PC-3 (cell line): ENCODE measurements around the gene BCAS1. TPM values are rescaled to one million over a fixed set of nuclear protein-coding genes. Genes with fewer than 3 reads are reported as not detected.

ENCODE experiments used
- ATAC-seq: fragments of 200-7000 bp; cut with Tn5 transposase; 2 replicates; pipeline ENCODE4 v1.9.1; 2020; ENCODE audit warnings: mild to moderate bottlenecking, moderate library complexity
- BruUV-seq: library from RNA; stranded (reverse); fragments of 400-500 nt; replicated peaks from 2 replicates; lab custom pipeline; 2021; lab: Mats Ljungman, UMichigan
- CTCF ChIA-PET: fragments of 300-600 bp; sonication (Branson Sonifier 250); formaldehyde crosslinking; loops from one replicate; lab custom pipeline; 2022; ENCODE audit warnings: antibody characterized with exemption; lab: Charles Lee
- POLR2A ChIA-PET: fragments of 300-600 bp; sonication (Branson Sonifier 250); formaldehyde crosslinking; loops from one replicate; lab custom pipeline; 2022; ENCODE audit warnings: antibody characterized with exemption; ENCODE audit not compliant: unreplicated experiment; lab: Charles Lee
- DNase-seq: peaks from one replicate; pipeline ENCODE4 v3.0.0-alpha.2; 2015
- H2AFZ ChIP-seq: fragments of 300-600 bp; sonication (generic); 2 replicates; pipeline ENCODE4 v1.6.0; 2016; ENCODE audit warnings: antibody characterized with exemption, low read length
- H3F3A ChIP-seq: fragments of 300-600 bp; sonication (generic); one replicate; pipeline ENCODE4 v1.6.0; 2017; ENCODE audit warnings: antibody characterized with exemption, low read length, control low read depth, mild to moderate bottlenecking; ENCODE audit not compliant: unreplicated experiment
- H3K27ac ChIP-seq: fragments of 300-600 bp; sonication (generic); 2 replicates; pipeline ENCODE4 v1.5.1; 2016; ENCODE audit warnings: mild to moderate bottlenecking, low read length
- H3K27me3 ChIP-seq: fragments of 300-600 bp; sonication (generic); 2 replicates; pipeline ENCODE4 v1.6.1; 2016; ENCODE audit warnings: low read length, mixed read lengths
- H3K36me3 ChIP-seq: fragments of 300-600 bp; sonication (generic); 2 replicates; pipeline ENCODE4 v1.6.1; 2016; ENCODE audit warnings: low read depth, mixed run types, low read length, mixed read lengths
- H3K4me1 ChIP-seq: fragments of 300-600 bp; sonication (generic); 2 replicates; pipeline ENCODE4 v1.5.1; 2016; ENCODE audit warnings: low read length; ENCODE audit not compliant: insufficient read depth
- H3K4me2 ChIP-seq: fragments of 300-600 bp; sonication (generic); 2 replicates; pipeline ENCODE4 v1.6.0; 2016; ENCODE audit warnings: low read length
- H3K4me3 ChIP-seq: fragments of 300-600 bp; sonication (generic); 2 replicates; pipeline ENCODE4 v1.5.1; 2016; ENCODE audit warnings: mild to moderate bottlenecking, low read length, mixed read lengths
- H3K79me2 ChIP-seq: fragments of 300-600 bp; sonication (generic); 2 replicates; pipeline ENCODE4 v1.6.1; 2017; ENCODE audit warnings: low read length, mixed read lengths
- H3K9ac ChIP-seq: fragments of 300-600 bp; sonication (generic); 2 replicates; pipeline ENCODE4 v1.6.0; 2016; ENCODE audit warnings: mild to moderate bottlenecking, low read length
- H3K9me2 ChIP-seq: fragments of 300-600 bp; sonication (generic); replicated peaks from 2 replicates; pipeline ENCODE4 v1.6.1; 2016; ENCODE audit warnings: mixed run types, low read length, mixed read lengths
- H3K9me3 ChIP-seq: fragments of 300-600 bp; sonication (generic); 2 replicates; pipeline ENCODE4 v1.6.1; 2016; ENCODE audit warnings: low read length, mixed read lengths
- H4K20me1 ChIP-seq: fragments of 300-600 bp; sonication (generic); 2 replicates; pipeline ENCODE4 v1.6.1; 2016; ENCODE audit warnings: low read length, mixed read lengths
- EZH2 ChIP-seq: fragments of 300-600 bp; sonication (generic); IDR thresholded peaks from one replicate; pipeline ENCODE4 v1.6.1; 2017; ENCODE audit warnings: antibody characterized with exemption, mild to moderate bottlenecking, low read length; ENCODE audit not compliant: unreplicated experiment
- EZH2phosphoT487 ChIP-seq: fragments of 300-600 bp; sonication (generic); IDR thresholded peaks from 2 replicates; pipeline ENCODE4 v1.6.1; 2018; ENCODE audit warnings: mild to moderate bottlenecking, antibody characterized with exemption, low read length, borderline replicate concordance
- intact Hi-C: fragments of 100-400 bp; cut with micrococcal nuclease; formaldehyde crosslinking; loops from 2 replicates; pipeline ENCODE4 v1.9.0; 2023
- total RNA-seq: library from RNA; depleted of rRNA; stranded (reverse); fragments of >200 nt; gene quantifications from 2 replicates; pipeline ENCODE4 v1.2.3, GENCODE V29; 2014
- TF ChIP-seq, protein P1 (sequence below): fragments of 300-600 bp; sonication (generic); conservative IDR thresholded peaks from 2 replicates; pipeline ENCODE4 v1.5.1; 2017; ENCODE audit warnings: antibody characterized with exemption, low read depth, mild to moderate bottlenecking, low read length

Gene BCAS1
- total RNA-seq, 1 experiment from 2014 or later = 0.18 TPM

GRCh38 chr20:53896041-53896440, 174.4 kb downstream of the BCAS1 start:
- ChIA-PET CTCF (no interaction called here), POLR2A (no interaction called here)
- Histone ChIP-seq H3F3A (peaks cover 13% of the 10 kb centered on the region), H3K4me3 (no peak overlapping the region), H2AFZ (no peak overlapping the region), H3K9me3 (no peaks in the 10 kb centered on the region), H3K27me3 (no peaks in the 10 kb centered on the region), H4K20me1 (no peaks in the 10 kb centered on the region), H3K36me3 (no peaks in the 10 kb centered on the region), H3K4me1 (peaks cover 55% of the 10 kb centered on the region), H3K9me2 (no peaks in the 10 kb centered on the region), H3K27ac (no peak overlapping the region), H3K9ac (no peak overlapping the region), H3K79me2 (no peaks in the 10 kb centered on the region), H3K4me2 (no peak overlapping the region)
- no TSS peak for BruUV-seq
- TF ChIP-seq EZH2phosphoT487 (no peak), EZH2 (no peak)
- TF ChIP-seq, protein P1, sequence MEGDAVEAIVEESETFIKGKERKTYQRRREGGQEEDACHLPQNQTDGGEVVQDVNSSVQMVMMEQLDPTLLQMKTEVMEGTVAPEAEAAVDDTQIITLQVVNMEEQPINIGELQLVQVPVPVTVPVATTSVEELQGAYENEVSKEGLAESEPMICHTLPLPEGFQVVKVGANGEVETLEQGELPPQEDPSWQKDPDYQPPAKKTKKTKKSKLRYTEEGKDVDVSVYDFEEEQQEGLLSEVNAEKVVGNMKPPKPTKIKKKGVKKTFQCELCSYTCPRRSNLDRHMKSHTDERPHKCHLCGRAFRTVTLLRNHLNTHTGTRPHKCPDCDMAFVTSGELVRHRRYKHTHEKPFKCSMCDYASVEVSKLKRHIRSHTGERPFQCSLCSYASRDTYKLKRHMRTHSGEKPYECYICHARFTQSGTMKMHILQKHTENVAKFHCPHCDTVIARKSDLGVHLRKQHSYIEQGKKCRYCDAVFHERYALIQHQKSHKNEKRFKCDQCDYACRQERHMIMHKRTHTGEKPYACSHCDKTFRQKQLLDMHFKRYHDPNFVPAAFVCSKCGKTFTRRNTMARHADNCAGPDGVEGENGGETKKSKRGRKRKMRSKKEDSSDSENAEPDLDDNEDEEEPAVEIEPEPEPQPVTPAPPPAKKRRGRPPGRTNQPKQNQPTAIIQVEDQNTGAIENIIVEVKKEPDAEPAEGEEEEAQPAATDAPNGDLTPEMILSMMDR = no peak
- ATAC-seq (no peak), DNase-seq (no peak)
- intact Hi-C loops = no loop called here

- Histone ChIP-seq H3K4me2 (no peak overlapping the region), H2AFZ (no peak overlapping the region), H3K4me3 (no peak overlapping the region), H3K79me2 (no peaks in the 10 kb centered on the region), H3K27ac (no peak overlapping the region), H4K20me1 (no peaks in the 10 kb centered on the region), H3K9me2 (no peaks in the 10 kb centered on the region), H3K9ac (no peak overlapping the region), H3F3A (peaks cover 6% of the 10 kb centered on the region), H3K4me1 (peaks cover 55% of the 10 kb centered on the region), H3K27me3 (no peaks in the 10 kb centered on the region), H3K9me3 (no peaks in the 10 kb centered on the region), H3K36me3 (no peaks in the 10 kb centered on the region)
- no TSS peak for BruUV-seq
- ATAC-seq (no peak), DNase-seq (no peak)
- POLR2A ChIA-PET = no interaction called here
- intact Hi-C loops = no loop called here
- TF ChIP-seq EZH2 (no peak), EZH2phosphoT487 (no peak)
- TF ChIP-seq, protein P1 = no peak
- CTCF ChIA-PET = no interaction called here
Measured at GRCh38 chr20:53895385-53895755, 175.0 kb downstream of the BCAS1 start.

DNA sequence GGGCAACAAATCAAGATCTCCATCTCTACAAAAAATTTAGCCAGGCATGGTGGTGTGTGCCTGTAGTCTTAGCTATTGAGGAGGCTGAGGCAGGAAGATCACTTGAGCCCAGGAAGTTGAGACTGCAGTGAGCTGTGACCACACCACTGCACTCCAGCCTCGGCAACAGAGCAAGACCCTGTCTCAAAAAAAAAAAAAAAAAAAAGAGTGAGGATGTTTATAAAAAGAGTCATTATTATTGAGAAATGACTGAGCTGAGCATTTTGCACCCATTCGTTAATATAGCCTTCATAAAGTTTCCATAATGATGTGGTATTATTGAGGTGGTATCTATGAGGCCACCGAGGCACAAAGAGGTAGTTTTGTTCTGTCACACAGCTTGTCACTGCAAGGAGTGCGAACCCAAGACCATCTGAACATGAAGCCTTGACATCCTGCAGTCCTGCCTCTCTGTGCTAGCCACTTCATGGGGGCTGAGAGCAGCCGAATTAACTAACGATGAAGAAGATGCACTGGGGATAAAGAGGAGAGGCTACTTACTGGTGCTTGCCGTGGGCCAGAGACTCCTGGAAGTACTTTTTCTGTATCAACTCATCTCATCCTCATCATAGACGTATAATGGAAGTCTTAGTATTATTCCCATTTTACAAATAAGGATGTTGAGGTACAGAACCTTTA, 175.5 kb downstream of the BCAS1 start:
- POLR2A ChIA-PET = no interaction called here
- ATAC-seq = no peak
- intact Hi-C loops = no loop called here

More for the DNA sequence above, 175.5 kb downstream of the BCAS1 start:
- Histone ChIP-seq H3K9me3 (no peaks in the 10 kb centered on the region), H3K4me3 (no peak overlapping the region), H3K9me2 (no peaks in the 10 kb centered on the region), H3K4me1 (peaks cover 54% of the 10 kb centered on the region), H3K4me2 (no peak overlapping the region), H2AFZ (no peak overlapping the region), H3K79me2 (no peaks in the 10 kb centered on the region), H3F3A (peaks cover 1% of the 10 kb centered on the region), H4K20me1 (no peaks in the 10 kb centered on the region), H3K27me3 (no peaks in the 10 kb centered on the region), H3K27ac (no peak overlapping the region), H3K36me3 (no peaks in the 10 kb centered on the region), H3K9ac (no peak overlapping the region)
- TF ChIP-seq, protein P1 = no peak
- TF ChIP-seq EZH2phosphoT487 = no peak
- no peak for TF ChIP-seq EZH2
- BruUV-seq = no TSS peak
- CTCF ChIA-PET = no interaction called here
- DNase-seq = no peak
